HCT116 (cell line): ENCODE data around the gene BCL7A. TPM values are rescaled to one million over a fixed set of nuclear protein-coding genes. Genes with fewer than 3 reads are reported as not detected.

Experiments
- ATAC-seq: fragments of 200-7000 bp; cut with Tn5 transposase; 2 replicates; pipeline ENCODE4 v1.9.1; 2020; ENCODE audit warnings: mild to moderate bottlenecking, moderate library complexity
- BruUV-seq: library from RNA; stranded (reverse); fragments of 400-500 nt; replicated peaks from 2 replicates; lab custom pipeline; 2021; lab: Mats Ljungman, UMichigan
- CTCF ChIA-PET: fragments of 300-600 bp; sonication (Branson Sonifier 250); formaldehyde crosslinking; loops from one replicate; lab custom pipeline; 2021; ENCODE audit warnings: antibody characterized with exemption; lab: Charles Lee
- POLR2A ChIA-PET: fragments of 300-600, 350-600 bp; sonication (Branson Sonifier 250); formaldehyde crosslinking; loops from one replicate; lab custom pipeline; 2021; ENCODE audit warnings: antibody characterized with exemption; lab: Charles Lee
- RAD21 ChIA-PET, 2 experiments: fragments of 300-600 bp; sonication (Branson Sonifier 250); formaldehyde crosslinking; loops; one replicate each; lab custom pipeline; 2023; ENCODE audit warnings: low total read pairs in 2 of 2; ENCODE audit not compliant: uncharacterized antibody in 2 of 2, unreplicated experiment in 2 of 2, low non-redundant PET in 1 of 2; lab: Charles Lee
- DNase-seq: peaks from one replicate; pipeline ENCODE4 v3.0.0-alpha.2; 2010; ENCODE audit warnings: low read depth, low spot score
- H2AFZ ChIP-seq: fragments of 200-600 bp; shearing (Covaris generic), sonication (generic); 2 replicates; pipeline ENCODE4 v1.6.1; 2017; ENCODE audit warnings: low read depth, mixed run types, mixed read lengths, antibody characterized with exemption, low read length; ENCODE audit not compliant: poor library complexity, severe bottlenecking
- H3K27ac ChIP-seq: 2 replicates; pipeline ENCODE4 v1.5.1; 2012; ENCODE audit warnings: low read depth, low read length
- H3K27me3 ChIP-seq: fragments of 200-600 bp; sonication (generic); 2 replicates; pipeline ENCODE4 v1.6.1; 2016; ENCODE audit warnings: mixed run types, low read length, mixed read lengths; ENCODE audit not compliant: insufficient read depth
- H3K36me3 ChIP-seq, 2 experiments: fragments of 200-500 bp in 1 of 2; fragments of 200-600 bp in 1 of 2; sonication (Bioruptor generic) in 1 of 2; sonication (generic) in 1 of 2; 2 replicates each; pipeline versions ENCODE4 v1.5.1 to v1.6.1; 2014 to 2016; ENCODE audit warnings: low read length in 2 of 2, inconsistent platforms in 1 of 2, mixed read lengths in 1 of 2, mixed run types in 1 of 2; ENCODE audit not compliant: insufficient read depth in 2 of 2, control insufficient read depth in 1 of 2
- H3K4me1 ChIP-seq, 2 experiments: fragments of 200-600 bp in 1 of 2; sonication (generic) in 1 of 2; 2 replicates each; pipeline versions ENCODE4 v1.5.1 to v1.6.1; 2012 to 2017; ENCODE audit warnings: low read length in 2 of 2, inconsistent platforms in 1 of 2, mild to moderate bottlenecking in 1 of 2, mixed read lengths in 1 of 2, mixed run types in 1 of 2, moderate library complexity in 1 of 2; ENCODE audit not compliant: insufficient read depth in 2 of 2, control insufficient read depth in 1 of 2
- H3K4me2 ChIP-seq: fragments of 200-600 bp; sonication (generic); 2 replicates; pipeline ENCODE4 v1.6.1; 2017; ENCODE audit warnings: mixed run types, low read length, mixed read lengths
- H3K4me3 ChIP-seq, 2 experiments: fragments of 200-600 bp in 1 of 2; sonication (generic) in 1 of 2; replicated peaks in 1 of 2; 2 replicates each; pipeline ENCODE4 v1.5.1; 2011 to 2016; ENCODE audit warnings: low read length in 2 of 2, control low read depth in 1 of 2, low read depth in 1 of 2, mild to moderate bottlenecking in 1 of 2, mixed read lengths in 1 of 2, mixed run types in 1 of 2
- H3K79me2 ChIP-seq: fragments of 200-600 bp; sonication (generic); 2 replicates; pipeline ENCODE4 v1.6.1; 2017; ENCODE audit warnings: mild to moderate bottlenecking, mixed run types, low read length, moderate library complexity, mixed read lengths; ENCODE audit not compliant: insufficient read depth
- H3K9ac ChIP-seq: fragments of 200-600 bp; sonication (generic); 2 replicates; pipeline ENCODE4 v1.6.1; 2016; ENCODE audit warnings: low read length, mixed read lengths
- H3K9me2 ChIP-seq: fragments of 200-600 bp; sonication (generic), shearing (Covaris generic); 2 replicates; pipeline ENCODE4 v1.6.1; 2017; ENCODE audit warnings: mixed run types, mild to moderate bottlenecking, moderate library complexity; ENCODE audit not compliant: insufficient read depth
- H3K9me3 ChIP-seq, 2 experiments: fragments of 200-500 bp in 1 of 2; fragments of 200-600 bp in 1 of 2; sonication (Bioruptor generic) in 1 of 2; sonication (generic) in 1 of 2; 2 replicates each; pipeline ENCODE4 v1.6.1; 2014 to 2017; ENCODE audit warnings: low read length in 2 of 2, mixed read lengths in 2 of 2, inconsistent platforms in 1 of 2, low read depth in 1 of 2, mild to moderate bottlenecking in 1 of 2, mixed run types in 1 of 2, moderate library complexity in 1 of 2; ENCODE audit not compliant: control insufficient read depth in 1 of 2, insufficient read depth in 1 of 2
- H4K20me1 ChIP-seq: fragments of 200-600 bp; sonication (generic), shearing (Covaris generic); 2 replicates; pipeline ENCODE4 v1.6.1; 2017; ENCODE audit warnings: mixed run types, mild to moderate bottlenecking, moderate library complexity; ENCODE audit not compliant: insufficient read depth
- FOSL1 ChIP-seq: IDR thresholded peaks from 2 replicates; pipeline ENCODE4 v1.6.1; 2012; ENCODE audit warnings: low read depth
- POLR2A ChIP-seq: IDR thresholded peaks from 2 replicates; pipeline ENCODE4 v1.7.0; 2011; ENCODE audit warnings: borderline replicate concordance; ENCODE audit not compliant: insufficient read depth, insufficient read length; ENCODE audit errors: extremely low read depth
- POLR2AphosphoS5 ChIP-seq: IDR thresholded peaks from 2 replicates; pipeline ENCODE4 v1.6.1; 2011; ENCODE audit warnings: mild to moderate bottlenecking, low read depth, low read length, moderate library complexity
- REST ChIP-seq: IDR thresholded peaks from 2 replicates; pipeline ENCODE4 v1.6.1; 2012; ENCODE audit warnings: low read depth
- ZBTB33 ChIP-seq: IDR thresholded peaks from 2 replicates; pipeline ENCODE4 v1.6.1; 2011; ENCODE audit warnings: mild to moderate bottlenecking, low read length, moderate library complexity; ENCODE audit not compliant: insufficient replicate concordance; ENCODE audit errors: extremely low read depth
- intact Hi-C: fragments of 100-400 bp; cut with micrococcal nuclease; formaldehyde crosslinking; loops from 2 replicates; pipeline ENCODE4 v1.10.0; 2022
- total RNA-seq: library from RNA; stranded (reverse); gene quantifications from one replicate; pipeline ENCODE4 v1.2.1, GENCODE V29; 2021; ENCODE audit not compliant: unreplicated experiment

The BCL7A gene
- total RNA-seq, 1 experiment from 2014 or later = 14.2 TPM

- H3K79me2 ChIP-seq = peaks cover 57% of the 10 kb centered on the region
- DNase-seq (no peak), ATAC-seq (no peak)
- H3K9me3 ChIP-seq = no peaks in the 10 kb centered on the region
- no peaks in the 10 kb centered on the region for H4K20me1 ChIP-seq
- no TSS peak for BruUV-seq
- peak overlapping the region; percentile 87 for H3K9ac ChIP-seq
- H3K27ac ChIP-seq = peak overlapping the region; percentile 79
- peaks cover 17 to 30% of the 10 kb centered on the region in 2 experiments for H3K4me1 ChIP-seq
- peak overlapping the region; percentile 69 to 83 for H3K4me3 ChIP-seq
- peak overlapping the region; percentile 89 for H3K4me2 ChIP-seq
- no peak for TF ChIP-seq FOSL1
- no peak for TF ChIP-seq REST
- no peak for TF ChIP-seq POLR2AphosphoS5
- no peak for TF ChIP-seq ZBTB33
- TF ChIP-seq POLR2A = no peak
- ChIA-PET RAD21 (no interaction called here), POLR2A (interaction anchor here (0.5 kb wide), 1 partner anchor 321 kb away, joined by 3 read pairs; no protein-coding TSS in a partner anchor), CTCF (no interaction called here)
- intact Hi-C loops = no loop called here
- H3K9me2 ChIP-seq = no peaks in the 10 kb centered on the region
- H3K27me3 ChIP-seq = no peaks in the 10 kb centered on the region
- H2AFZ ChIP-seq = no peak overlapping the region
- H3K36me3 ChIP-seq = peaks cover 6 to 17% of the 10 kb centered on the region in 2 experiments; a peak in 3 of 4 replicates
Measured at GRCh38 chr12:122079532-122080081, 57.9 kb downstream of the BCL7A start.
